ENCODE results near the gene EFHD2.

DNA sequence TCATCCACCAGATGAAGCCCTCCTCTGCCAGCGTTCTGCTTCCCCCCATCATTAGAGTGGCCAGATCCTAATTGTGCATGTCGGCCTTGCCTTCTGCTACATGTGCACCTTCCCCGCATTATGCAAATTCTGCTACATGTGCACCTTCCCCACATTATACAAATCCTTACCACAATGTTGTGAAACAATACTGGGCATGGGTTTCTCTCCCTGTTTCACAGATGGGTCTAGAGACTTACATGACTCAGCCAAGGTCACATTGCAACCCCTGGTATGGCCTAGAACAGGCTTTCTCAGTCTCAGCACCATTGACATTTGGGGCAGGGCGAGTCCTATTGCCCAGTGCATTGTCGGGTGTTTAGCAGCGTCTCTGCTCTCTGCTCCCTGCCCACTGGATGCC is 45.8 kb downstream of the EFHD2 start:
- no peak for TF ChIP-seq TAF1 (IDR thresholded peaks at IDR 0.05; ENCODE audit: low read depth, low read length)
- no peak for TF ChIP-seq POLR2AphosphoS5 (IDR thresholded peaks at IDR 0.05; ENCODE audit: low read depth, low read length)
- TF ChIP-seq PAX5 (IDR thresholded peaks at IDR 0.05; ENCODE audit: insufficient read depth, low read length, severe bottlenecking), result no peak
